NCI-H1048 (cell line): ENCODE data around the gene RNASET2.
"Not testable (repeated sequence)": the region's sequence is repeated elsewhere in the genome, so short reads cannot be mapped to it uniquely, and the experiment has no call there.

Experiments used
- DNase-seq: peaks from one replicate; lab custom pipeline; 2025; lab: John Stamatoyannopoulos, UW

RNASET2 gene

GRCh38 chr6:166927240-166927934 is 29.0 kb downstream of the RNASET2 start:
- DNase-seq = no peak

- DNase-seq = no peak
Measured at GRCh38 chr6:166926748-166927147, 29.6 kb downstream of the RNASET2 start.

- no peak for DNase-seq
Measured at GRCh38 chr6:166925141-166925996, 31.0 kb downstream of the RNASET2 start.

GRCh38 chr6:166924531-166924930 is 31.8 kb downstream of the RNASET2 start:
- no peak for DNase-seq

- no peak for DNase-seq
Measured at GRCh38 chr6:166922937-166923336, 33.4 kb downstream of the RNASET2 start.

- no peak for DNase-seq
Measured at GRCh38 chr6:166921570-166921969, 34.8 kb downstream of the RNASET2 start.

GRCh38 chr6:166916824-166917223 is 39.5 kb downstream of the RNASET2 start:
- no peak for DNase-seq

GRCh38 chr6:166915484-166915883 is 40.9 kb downstream of the RNASET2 start:
- not testable (repeated sequence) for DNase-seq

GRCh38 chr6:166914952-166915351 is 41.4 kb downstream of the RNASET2 start:
- DNase-seq = not testable (repeated sequence)

GRCh38 chr6:166911248-166911677 is 45.1 kb downstream of the RNASET2 start:
- DNase-seq = no peak

GRCh38 chr6:166910601-166911000 is 45.7 kb downstream of the RNASET2 start:
- DNase-seq = no peak

GRCh38 chr6:166908811-166909210 is 47.5 kb downstream of the RNASET2 start:
- no peak for DNase-seq

GRCh38 chr6:166907871-166908806 is 48.2 kb downstream of the RNASET2 start:
- no peak for DNase-seq

- DNase-seq = no peak
Measured at GRCh38 chr6:166907373-166907841, 48.9 kb downstream of the RNASET2 start.

GRCh38 chr6:166906376-166907044 is 49.8 kb downstream of the RNASET2 start:
- no peak for DNase-seq

GRCh38 chr6:166905505-166906134 is 50.7 kb downstream of the RNASET2 start:
- DNase-seq = no peak

- no peak for DNase-seq
Measured at GRCh38 chr6:166905013-166905412, 51.3 kb downstream of the RNASET2 start.

- DNase-seq = no peak
Measured at GRCh38 chr6:166904101-166904746, 52.1 kb downstream of the RNASET2 start.

GRCh38 chr6:166903500-166903899 is 52.9 kb downstream of the RNASET2 start:
- DNase-seq = no peak

GRCh38 chr6:166903027-166903426 is 53.3 kb downstream of the RNASET2 start:
- DNase-seq = no peak
